ENCODE data around the gene SENP1.

DNA sequence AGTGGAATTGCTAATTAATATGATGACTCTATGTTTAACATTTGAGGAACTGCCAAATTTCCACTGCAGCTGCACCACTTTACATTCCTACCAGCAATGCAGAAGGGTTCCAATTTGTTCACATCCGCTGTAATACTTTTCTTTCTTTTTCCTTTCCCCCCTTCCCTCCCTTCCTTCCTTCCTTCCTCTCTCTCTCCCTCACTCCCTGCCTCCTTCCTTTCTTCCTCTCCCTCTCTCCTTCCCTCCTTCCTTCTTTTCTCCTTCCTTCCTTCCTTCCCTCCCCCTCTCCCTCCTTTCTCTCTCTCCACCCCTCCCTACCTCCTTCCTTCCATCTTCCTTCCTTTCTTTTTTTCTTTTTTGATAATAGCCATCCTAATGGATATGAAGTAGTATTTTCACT lies 10.1 kb upstream of the SENP1 start:
- TF ChIP-seq, protein P1, sequence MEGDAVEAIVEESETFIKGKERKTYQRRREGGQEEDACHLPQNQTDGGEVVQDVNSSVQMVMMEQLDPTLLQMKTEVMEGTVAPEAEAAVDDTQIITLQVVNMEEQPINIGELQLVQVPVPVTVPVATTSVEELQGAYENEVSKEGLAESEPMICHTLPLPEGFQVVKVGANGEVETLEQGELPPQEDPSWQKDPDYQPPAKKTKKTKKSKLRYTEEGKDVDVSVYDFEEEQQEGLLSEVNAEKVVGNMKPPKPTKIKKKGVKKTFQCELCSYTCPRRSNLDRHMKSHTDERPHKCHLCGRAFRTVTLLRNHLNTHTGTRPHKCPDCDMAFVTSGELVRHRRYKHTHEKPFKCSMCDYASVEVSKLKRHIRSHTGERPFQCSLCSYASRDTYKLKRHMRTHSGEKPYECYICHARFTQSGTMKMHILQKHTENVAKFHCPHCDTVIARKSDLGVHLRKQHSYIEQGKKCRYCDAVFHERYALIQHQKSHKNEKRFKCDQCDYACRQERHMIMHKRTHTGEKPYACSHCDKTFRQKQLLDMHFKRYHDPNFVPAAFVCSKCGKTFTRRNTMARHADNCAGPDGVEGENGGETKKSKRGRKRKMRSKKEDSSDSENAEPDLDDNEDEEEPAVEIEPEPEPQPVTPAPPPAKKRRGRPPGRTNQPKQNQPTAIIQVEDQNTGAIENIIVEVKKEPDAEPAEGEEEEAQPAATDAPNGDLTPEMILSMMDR (conservative IDR thresholded peaks at IDR 0.05; ENCODE audit: low read depth in 2 of 2) = no peak
- TF ChIP-seq POLR2AphosphoS5 (IDR thresholded peaks at IDR 0.05; ENCODE audit: low read depth) (no peak), CREB1 (CRISPR knock-in tag; IDR thresholded peaks at IDR 0.05; ENCODE audit: low read depth) (no peak), EZH2phosphoT487 (IDR thresholded peaks at IDR 0.05; ENCODE audit: unreplicated experiment) (no peak), EZH2 (IDR thresholded peaks at IDR 0.05; ENCODE audit: low read depth, unreplicated experiment) (no peak), NANOG (IDR thresholded peaks at IDR 0.05; ENCODE audit: borderline replicate concordance) (no peak)
- TF ChIP-seq, protein P2, sequence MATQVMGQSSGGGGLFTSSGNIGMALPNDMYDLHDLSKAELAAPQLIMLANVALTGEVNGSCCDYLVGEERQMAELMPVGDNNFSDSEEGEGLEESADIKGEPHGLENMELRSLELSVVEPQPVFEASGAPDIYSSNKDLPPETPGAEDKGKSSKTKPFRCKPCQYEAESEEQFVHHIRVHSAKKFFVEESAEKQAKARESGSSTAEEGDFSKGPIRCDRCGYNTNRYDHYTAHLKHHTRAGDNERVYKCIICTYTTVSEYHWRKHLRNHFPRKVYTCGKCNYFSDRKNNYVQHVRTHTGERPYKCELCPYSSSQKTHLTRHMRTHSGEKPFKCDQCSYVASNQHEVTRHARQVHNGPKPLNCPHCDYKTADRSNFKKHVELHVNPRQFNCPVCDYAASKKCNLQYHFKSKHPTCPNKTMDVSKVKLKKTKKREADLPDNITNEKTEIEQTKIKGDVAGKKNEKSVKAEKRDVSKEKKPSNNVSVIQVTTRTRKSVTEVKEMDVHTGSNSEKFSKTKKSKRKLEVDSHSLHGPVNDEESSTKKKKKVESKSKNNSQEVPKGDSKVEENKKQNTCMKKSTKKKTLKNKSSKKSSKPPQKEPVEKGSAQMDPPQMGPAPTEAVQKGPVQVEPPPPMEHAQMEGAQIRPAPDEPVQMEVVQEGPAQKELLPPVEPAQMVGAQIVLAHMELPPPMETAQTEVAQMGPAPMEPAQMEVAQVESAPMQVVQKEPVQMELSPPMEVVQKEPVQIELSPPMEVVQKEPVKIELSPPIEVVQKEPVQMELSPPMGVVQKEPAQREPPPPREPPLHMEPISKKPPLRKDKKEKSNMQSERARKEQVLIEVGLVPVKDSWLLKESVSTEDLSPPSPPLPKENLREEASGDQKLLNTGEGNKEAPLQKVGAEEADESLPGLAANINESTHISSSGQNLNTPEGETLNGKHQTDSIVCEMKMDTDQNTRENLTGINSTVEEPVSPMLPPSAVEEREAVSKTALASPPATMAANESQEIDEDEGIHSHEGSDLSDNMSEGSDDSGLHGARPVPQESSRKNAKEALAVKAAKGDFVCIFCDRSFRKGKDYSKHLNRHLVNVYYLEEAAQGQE (IDR thresholded peaks at IDR 0.05; ENCODE audit: unreplicated experiment) = no peak
